NCI-H510A treated with DMSO at 0.1 percent for 48 hours (cell line): ENCODE data around the gene RBM20.

Experiments
- DNase-seq: peaks from one replicate; lab custom pipeline; 2025; lab: John Stamatoyannopoulos, UW

Gene RBM20

DNA sequence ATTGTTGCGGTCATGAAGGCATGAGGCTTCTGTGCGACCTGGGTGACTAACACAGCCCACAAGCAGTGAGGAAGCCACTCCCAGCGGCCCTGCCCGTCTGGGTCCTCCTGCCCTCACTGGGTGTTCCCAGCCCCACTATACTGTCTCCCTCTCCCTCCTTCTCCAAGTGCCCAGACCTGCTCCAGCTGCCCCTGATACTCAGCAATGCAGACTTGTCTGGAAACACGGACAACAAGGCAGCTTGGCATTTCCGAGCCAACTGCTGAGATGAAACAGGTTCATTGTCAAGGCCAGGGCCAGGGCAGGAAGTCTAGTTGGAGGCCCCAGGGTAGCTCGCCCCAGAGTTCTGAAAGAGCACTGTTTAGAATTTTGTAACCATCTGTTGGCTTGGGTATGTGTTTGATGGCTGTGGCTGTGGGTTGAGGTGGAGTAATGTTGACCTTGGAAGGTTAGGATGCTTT, 95.7 kb downstream of the RBM20 start:
- no peak for DNase-seq

DNA sequence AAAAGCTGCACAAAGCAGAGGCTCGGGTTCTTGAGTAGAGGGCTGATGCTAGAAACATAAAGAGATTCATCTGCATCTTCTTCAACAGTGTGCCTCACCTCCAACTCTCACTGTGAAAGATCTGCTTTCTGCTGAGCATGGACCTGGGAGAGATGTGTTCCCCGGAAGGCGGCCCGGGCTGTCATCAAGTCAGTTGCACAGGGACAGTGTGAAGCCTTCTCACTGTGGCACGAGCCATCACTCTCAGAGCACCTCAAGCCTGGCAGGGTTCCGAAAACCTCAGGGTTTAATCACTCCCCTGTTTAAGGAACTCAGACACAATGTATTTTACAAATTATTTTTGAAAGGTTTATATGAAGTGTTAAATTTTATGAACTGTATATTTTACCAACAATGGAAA, 98.7 kb downstream of the RBM20 start:
- DNase-seq, result no peak

DNA sequence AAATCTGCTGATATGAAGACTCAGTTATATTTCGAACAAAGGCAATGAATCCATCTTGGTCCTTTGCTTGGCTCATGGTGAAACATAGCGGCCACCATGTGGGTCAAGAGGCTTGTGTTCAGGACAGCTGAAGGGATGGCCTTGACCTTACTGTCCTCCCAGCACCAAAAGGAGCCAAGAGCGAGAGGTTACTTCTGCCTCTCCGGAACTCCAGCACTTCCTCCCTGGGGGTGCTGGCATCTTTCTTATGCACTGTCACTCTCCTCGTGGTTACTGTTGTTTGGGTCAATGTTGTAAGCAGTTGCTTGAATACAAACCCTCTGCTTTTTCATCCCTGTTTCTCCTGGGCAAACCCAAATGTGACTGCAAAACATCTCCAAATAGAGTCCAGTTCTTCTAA, 100.6 kb downstream of the RBM20 start:
- no peak for DNase-seq

DNA sequence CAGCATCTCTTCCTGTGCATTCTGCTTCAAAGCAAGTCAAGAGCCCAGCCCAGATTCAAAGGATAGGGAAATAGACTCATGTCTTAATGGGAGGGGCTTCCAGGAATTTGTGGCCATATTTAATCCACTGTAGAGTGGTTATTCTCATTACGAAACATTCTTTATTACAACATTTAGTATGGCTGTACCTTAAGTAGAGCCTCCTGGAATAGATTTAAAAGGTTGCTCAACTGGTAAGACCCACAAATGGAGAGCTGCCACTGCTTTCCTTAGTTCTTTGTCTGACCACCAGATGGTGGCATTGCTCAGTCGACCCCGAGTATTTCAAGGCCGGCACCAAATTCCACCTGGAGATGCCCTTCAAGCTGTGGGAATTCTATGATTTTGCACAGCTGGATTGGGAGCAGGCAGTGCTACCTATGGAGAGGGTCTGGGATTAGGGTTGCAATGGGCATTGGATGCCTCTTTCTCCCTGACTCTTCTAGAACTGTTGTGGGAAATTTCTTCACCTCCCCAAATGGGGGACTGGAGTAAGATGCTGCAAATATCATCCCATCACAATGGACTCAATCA, 102.2 kb downstream of the RBM20 start:
- DNase-seq, result peak; percentile 88

DNA sequence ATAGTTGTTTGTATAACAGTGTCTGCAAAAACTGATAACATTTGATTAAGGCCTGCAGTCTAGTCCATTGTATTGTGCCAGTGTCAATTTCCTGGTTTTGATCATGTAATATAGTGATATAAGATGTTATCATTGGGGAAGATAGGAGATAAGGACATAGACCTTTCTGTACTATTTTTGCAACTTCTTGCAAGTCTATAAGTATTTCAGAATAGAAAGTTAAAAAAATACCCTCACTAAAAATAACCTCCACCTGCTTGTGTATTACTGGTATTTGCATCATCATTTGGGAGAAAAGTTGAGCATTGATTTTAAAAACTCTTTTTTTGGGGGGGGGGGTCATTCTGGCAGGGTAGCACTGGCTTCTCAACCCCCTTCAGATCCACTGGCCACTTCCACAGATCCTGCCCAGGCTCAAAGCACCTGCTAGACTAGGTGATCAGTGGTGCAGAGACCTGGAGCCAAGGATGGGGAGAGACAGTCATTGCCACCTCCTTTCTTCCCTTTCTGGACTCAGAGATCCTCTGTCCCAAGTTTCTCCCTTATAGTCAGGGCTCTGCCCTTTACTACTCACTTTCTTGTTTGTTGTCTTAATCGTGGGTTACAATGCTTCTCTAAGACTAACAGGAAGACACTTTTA, 103.0 kb downstream of the RBM20 start:
- no peak for DNase-seq

DNA sequence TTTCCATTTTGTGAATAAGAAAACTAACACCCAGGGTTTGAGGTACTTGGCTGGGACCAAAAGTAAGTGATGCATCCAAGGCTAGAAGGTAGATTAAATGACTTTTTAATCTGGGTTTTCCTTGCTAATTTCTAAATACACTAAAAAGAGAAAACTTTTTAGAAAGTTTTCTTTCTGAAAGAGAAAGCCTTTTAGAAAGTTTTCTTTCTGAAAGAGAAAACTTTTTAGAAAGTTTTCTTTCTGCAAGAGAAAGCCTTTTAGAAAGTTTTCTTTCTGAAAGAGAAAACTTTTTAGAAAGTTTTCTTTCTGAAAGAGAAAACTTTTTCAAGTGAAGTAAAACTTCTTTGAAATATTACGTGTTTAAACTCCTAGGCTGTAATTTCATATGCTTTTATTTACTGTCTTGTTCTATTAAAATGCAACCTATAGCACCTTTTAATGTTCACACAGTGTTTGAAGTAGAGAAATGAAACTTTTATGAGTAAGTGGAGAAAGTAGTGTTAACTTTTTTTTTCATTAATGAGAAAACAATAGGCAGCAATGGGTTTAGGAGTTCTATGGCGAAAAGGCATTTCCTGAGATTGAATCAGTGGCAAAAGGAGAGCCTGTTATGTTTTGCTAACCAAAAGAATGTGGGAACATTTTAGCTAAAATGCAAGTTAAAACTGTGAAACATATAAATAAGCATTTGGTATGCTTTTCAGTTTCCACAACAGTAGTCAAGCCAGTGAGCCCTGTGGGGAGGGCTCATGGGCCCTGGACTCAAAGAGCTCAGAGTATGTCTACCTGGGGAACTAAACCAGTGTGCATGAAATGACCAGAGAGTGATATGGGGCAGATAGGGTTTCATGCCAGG, 103.7 kb downstream of the RBM20 start:
- no peak for DNase-seq

DNA sequence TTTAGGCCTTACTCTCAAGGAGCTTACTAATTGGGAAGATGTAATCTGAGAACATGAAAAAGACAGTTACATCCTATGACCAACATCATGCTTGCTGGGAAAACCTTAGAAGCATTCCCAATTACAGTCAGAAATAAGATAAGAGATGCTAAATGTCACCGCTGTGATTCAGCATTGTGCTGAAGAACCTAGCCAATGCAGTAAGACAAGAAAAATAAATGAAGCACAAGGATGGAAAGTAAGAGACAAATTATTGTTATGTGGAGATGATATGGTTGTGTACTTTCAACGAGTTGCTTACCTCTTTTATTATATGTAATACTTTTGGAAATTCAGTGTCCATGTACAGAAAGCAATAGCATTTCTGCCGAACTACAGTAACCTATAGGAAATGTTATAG, 104.8 kb downstream of the RBM20 start:
- no peak for DNase-seq

DNA sequence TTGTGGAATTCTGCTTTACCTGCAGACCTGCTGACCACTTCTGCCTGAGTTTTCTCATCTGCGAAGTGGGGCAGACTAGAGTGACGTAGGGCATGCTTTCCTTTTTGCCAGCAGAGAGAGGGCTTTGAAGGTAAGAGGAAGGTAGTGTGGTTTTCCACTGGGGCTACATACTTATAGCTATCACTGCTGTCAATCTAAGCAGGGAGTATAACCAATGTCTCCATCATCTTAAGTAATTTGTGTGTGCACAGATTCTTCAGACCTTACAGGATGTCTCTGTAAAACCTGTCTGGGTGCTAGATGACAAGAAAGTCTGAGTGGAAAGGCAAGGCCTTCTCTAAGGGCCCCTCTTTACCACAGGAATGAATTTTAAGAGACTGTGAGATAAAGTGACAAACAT, 106.8 kb downstream of the RBM20 start:
- DNase-seq, result no peak

DNA sequence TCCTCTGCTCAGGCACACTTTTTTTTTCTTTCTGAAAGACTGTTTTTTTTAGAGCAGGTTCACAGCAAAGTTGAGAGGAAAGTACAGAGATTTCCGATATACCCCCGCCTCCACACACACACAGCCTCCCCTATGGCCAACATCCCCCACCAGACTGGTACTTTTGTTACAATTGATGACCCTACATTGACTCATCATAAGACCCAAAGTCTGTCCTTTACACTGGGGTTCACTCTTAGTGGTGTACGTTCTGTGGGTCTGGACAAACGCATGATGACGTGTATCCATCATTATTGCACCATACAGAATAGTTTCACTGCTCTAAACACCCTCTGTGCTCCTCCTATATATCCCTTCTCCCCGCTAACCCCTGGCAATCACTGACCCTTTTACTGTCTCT, 107.7 kb downstream of the RBM20 start:
- DNase-seq, result no peak

DNA sequence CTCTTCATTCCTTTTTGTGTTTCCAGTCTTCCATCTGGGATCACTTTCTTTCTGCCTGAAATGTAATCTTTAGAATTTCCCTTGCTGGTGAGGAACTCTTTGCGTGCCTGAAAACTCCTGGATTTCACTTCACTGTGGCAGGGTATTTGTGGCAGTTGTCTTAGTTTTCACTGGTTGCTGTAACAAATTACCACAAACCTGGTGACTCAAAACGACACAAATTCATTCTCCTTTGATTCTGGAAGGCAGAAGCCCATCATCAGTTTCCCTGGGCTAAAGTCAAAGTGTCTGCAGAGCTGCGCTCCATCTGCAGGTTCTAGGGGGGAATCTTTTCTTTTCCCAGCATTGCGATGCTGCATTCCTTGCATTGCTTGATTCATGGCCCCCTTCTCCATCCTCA, 109.3 kb downstream of the RBM20 start:
- DNase-seq, result no peak

DNA sequence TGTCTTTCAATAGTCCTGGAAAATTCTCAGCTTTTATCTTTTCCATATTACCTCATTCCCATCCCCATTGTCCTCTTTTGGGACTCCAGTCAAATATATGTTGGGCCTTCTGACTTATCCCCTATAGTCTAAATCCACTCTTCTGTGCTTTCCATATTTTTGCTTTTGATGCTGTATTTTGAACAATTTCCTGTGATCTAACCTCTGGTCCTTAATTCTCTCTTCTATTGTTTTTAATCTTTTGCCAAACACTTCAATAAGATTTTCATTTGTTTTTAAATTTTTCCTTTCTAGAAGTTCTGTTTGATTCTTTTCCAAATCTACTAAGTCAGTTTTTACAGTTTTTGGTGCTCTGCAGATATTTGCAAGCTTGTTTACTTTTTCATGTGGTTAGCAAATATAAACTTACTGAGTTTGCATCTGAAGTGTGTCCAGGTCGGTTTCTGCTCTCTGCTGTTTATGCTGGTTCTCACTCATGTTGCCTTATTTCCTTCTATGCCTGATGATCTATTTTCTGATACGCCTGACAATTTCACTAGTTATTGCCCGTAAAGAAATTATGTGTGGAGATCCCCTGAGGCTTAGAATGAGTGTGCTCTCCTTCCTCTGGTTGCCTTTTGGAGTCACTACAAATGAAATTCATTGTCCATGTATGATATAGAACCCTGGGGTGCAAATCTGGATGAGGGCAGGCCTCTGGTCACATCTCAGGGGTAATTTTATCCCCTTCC, 110.4 kb downstream of the RBM20 start:
- no peak for DNase-seq

DNA sequence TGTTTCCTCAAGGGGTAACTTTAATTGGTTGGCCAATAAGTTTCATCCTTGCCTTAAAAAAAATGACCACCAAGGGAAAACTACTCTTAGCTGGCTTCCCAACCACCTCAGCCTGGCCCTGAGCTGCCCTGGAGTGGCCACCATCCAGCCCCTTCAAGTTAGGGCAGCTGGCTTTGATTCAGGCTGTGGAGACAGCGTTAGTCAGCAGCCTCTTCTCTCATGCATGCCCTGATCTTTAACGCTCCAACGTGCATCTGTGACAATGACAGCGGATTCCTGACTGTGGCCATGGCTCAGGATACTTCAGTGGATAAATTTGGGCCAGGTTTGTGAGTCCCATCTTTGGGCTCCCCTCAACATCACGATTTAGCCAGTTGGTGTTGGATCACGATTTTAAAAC, 111.6 kb downstream of the RBM20 start:
- DNase-seq, result no peak

DNA sequence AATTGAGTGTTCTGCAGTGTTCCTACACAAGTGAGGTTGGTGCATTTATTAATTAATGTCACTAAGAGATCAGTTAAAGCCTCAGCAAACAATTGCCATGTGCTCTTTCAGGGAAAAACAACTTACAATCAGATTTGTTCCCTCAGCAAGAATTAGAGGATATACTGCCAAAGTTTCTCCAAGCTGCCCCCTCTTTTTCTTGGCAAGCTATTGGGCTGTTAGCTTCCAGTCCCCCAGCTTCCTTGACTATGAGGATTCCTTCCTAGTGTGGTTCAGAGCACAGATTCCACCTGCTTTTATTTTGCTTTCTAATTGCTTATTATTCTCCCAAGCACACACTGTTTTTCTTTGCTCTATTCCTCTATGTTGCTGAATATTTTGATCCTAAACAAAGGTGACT, 112.7 kb downstream of the RBM20 start:
- no peak for DNase-seq

DNA sequence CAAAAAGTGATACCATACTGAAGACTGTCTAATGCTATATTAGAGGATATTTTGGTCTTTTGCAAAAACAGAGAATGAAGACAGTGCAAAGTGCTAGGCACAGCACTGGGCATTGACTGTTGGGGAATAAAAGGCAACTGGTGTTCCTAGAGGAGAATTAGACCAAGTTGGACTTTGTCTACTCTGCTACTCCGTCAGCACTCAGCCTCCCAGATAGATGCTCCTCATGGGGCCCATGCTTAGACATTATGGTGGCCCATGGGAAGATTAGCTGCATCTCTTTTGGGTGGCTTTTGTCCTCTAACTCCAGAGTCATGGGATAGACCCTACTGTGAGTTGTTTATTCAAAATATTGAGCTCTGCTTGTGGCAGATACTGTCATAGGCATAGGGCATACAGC, 113.5 kb downstream of the RBM20 start:
- DNase-seq, result no peak

DNA sequence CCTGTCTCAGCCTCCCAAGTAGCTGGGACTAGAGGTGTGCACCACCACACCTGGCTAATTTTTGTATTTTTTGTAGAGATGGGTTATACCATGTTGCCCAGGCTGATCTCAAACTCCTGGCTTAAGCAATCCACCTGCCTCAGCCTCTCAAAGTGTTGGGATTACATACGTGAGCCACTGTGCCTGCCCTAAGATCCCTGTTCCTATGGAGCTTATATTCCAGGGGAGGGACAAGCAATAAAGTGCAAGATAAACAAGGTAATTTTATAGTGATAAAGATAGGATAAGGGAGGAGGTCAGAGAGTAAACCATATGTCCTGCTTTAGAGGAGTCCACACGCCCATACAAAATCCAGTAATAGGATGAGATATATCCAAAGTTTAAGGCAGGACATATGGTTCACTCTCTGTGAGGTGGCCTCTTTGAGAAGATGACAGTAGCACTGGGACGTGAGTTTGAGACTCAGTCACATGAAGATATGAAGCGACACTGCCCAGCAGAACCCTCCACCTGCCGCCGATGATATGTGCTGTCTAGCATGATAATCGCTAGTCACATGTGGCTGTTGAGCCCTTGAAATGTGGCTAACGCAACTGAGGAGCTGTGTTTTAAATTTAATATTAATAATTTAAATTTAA, 114.1 kb downstream of the RBM20 start:
- no peak for DNase-seq

DNA sequence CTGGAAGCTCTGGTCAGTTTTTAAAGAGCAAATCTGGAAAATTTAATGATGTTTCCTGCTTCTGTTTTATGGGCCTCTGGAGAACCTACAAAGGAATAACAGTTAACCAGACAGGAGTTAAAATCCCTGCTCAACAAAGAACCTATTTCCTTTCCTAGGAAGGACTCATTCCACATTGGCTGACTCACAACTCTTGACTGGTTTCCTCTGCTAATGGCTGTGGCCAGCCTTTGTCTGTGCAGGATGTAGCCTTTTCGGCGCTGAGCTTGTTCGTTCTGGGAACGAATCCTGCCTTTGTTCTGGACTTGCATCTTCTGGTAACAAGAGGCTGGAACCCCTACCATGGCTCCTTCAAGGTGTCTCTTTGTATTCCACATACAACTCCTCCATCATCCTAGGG, 114.8 kb downstream of the RBM20 start:
- DNase-seq, result peak; percentile 25

DNA sequence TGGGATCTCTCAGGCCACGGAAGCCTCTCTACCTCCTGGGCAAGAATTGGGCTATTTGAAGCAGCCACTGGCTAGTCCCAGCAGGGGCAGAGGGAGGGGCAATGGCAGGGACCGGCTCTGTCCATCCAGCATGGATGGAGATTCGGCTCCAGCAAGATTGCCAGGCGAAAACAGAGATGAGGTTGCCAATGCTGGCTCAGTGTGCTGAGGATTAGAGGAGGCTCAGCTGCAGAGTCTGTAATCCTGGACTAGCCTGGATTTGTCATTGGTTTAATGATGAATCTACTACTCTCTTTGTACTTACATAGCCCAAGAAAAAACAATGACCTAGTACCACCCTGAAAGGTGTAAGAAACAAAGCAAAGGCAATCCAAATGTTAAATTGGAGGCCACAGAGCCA, 115.4 kb downstream of the RBM20 start:
- DNase-seq, result no peak

DNA sequence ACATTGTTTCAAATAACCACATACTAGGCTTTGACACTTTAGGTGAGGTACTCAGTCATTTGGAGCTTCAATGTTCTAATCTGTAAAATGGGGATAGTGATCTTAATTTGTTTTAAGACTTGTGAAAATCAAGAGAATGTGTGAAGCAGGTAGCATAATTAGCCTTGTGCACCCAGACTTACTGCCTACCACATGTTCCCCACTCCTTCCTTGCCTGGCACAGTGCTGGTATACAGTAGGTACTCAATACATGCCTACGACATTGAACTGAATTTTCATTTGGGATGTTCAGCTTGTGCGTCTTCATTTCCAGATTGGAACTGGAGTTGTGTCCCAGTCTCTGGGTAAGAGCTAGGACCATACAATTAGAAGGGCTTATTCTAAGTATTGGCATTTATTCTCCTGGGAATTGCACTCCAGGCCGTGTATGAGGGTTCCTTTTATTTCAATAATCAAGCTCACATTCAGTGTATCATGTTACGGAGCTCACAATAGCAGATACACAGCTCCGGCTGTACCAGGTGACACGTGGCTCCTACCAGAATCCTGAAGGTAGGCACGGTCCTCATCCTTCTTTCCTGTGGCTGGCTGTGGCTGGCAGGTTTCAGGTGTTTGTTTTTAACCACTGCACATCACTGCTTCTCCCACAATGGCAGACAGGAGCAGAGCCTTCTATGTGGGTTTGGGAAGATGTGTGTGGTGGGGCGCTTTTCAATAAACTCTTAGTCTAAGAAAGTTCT, 118.1 kb downstream of the RBM20 start:
- peak; percentile 90 for DNase-seq

DNA sequence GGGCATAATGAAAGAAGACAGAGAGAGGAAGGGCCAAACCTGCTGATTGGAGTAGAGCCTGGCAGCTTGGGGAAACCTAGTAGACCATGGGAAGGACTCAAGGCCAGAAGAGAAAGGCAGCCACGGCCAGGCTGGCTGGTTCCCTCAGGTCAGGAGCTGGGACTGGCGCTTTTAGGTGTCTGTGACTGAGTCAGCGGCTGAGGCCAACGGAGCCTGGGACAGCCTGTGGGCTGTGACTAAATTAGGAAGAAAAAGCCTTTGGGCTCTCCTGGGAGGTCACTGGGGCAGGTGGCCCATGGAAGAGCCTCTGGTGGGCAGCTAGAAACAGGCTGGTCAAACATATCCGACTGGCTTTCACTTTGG, 118.7 kb downstream of the RBM20 start:
- no peak for DNase-seq

DNA sequence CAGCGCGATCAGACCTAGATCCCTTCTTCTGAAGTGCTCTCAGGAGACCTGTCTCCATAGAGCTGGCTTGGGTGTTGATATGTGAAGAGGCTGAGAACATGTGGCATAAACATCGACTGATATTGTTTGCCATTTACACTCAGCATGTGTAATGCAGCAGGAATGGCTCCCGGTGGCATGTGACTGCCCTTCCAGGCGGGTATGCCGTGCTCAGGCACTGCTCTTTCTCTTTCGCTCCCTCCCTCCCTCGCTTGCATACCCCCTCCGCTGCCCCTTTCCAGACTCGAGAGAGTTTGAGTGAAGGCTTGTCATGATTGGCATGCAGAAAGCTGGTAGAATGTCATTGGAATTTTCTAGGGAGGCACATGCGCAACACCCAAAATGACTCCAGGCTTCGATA, 120.2 kb downstream of the RBM20 start:
- peak; percentile 48 for DNase-seq

DNA sequence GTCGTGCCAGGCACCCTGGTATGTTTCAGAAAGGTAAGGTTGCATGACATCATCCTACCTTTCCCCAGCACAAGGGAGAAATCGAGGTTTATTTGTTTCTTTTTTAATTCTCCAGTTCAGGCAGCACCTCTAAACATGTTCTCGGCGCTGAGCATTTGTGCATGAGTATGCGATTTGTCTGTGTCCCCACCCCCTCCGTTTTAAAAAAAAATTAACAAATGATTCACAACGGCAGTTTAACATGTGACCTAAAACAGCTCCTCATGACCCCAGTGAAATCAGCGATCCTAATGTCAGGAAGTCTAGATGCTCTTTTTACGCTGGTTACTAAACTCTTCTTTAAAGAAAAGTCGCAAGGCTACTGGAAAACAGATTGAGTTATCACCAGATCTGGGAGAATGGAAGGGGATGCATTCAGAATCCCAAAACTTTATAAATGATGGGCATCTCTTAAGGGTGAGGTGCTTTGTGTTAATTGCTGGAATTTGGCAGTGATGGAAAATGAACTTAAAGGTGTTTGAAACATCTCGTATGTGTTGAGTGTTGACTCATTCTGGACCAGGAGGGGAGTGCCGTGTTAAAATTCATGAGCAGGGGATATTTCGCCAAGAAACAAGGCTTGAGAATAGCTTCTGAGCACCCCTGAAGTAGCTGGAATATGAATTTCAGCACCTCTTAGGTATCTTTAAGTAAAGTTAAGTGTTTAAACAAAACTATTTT, 120.8 kb downstream of the RBM20 start:
- no peak for DNase-seq
